SK-N-SH treated with all-trans-retinoic acid at 6 μM for 48 hours (cell line): ENCODE data around the gene PTPRC.

ENCODE experiments used
- ATAC-seq: fragments of 200-7000 bp; cut with Tn5 transposase; 3 replicates; pipeline ENCODE4 v1.9.1; 2020; ENCODE audit warnings: mild to moderate bottlenecking, moderate library complexity
- ARNTL ChIP-seq: fragments of 450-650 bp; formaldehyde crosslinking; IDR thresholded peaks from 2 replicates; pipeline ENCODE4 v1.5.0; 2020; ENCODE audit warnings: low read depth, mild to moderate bottlenecking, moderate library complexity, borderline replicate concordance
- BACH2 ChIP-seq: fragments of 250-450 bp; sonication (Bioruptor Pico); IDR thresholded peaks from 2 replicates; pipeline ENCODE4 v1.9.0; 2021; ENCODE audit warnings: mild to moderate bottlenecking, borderline replicate concordance
- CSDC2 ChIP-seq: fragments of 250-450 bp; sonication (Bioruptor Pico); IDR thresholded peaks from 2 replicates; pipeline ENCODE4 v1.5.0; 2020; ENCODE audit warnings: mild to moderate bottlenecking, moderate library complexity
- ESRRG ChIP-seq: fragments of 250-450 bp; sonication (Bioruptor Pico); IDR thresholded peaks from 2 replicates; pipeline ENCODE4 v1.6.1; 2021; ENCODE audit warnings: mild to moderate bottlenecking
- GLIS3 ChIP-seq: fragments of 250-450 bp; sonication (Bioruptor Pico); IDR thresholded peaks from 2 replicates; pipeline ENCODE4 v1.5.0; 2020; ENCODE audit warnings: mild to moderate bottlenecking, moderate library complexity
- ISL1 ChIP-seq: fragments of 250-450 bp; sonication (Bioruptor Pico); IDR thresholded peaks from 2 replicates; pipeline ENCODE4 v2.1.2; 2022; ENCODE audit warnings: mild to moderate bottlenecking, moderate library complexity
- OSR1 ChIP-seq: fragments of 250-450 bp; sonication (Bioruptor Pico); IDR thresholded peaks from 2 replicates; pipeline ENCODE4 v1.8.0; 2022; ENCODE audit warnings: moderate library complexity, mild to moderate bottlenecking, inconsistent platforms
- PATZ1 ChIP-seq: fragments of 250-450 bp; sonication (Bioruptor Pico); IDR thresholded peaks from 2 replicates; pipeline ENCODE4 v1.8.0; 2020; ENCODE audit warnings: mild to moderate bottlenecking, moderate library complexity, borderline replicate concordance
- POU6F1 ChIP-seq: fragments of 250-450 bp; sonication (Bioruptor Pico); IDR thresholded peaks from 2 replicates; pipeline ENCODE4 v1.8.0; 2021; ENCODE audit warnings: low read depth, mild to moderate bottlenecking, moderate library complexity, borderline replicate concordance
- PPARA ChIP-seq: fragments of 250-450 bp; sonication (Bioruptor Pico); IDR thresholded peaks from 2 replicates; pipeline ENCODE4 v1.5.0; 2020; ENCODE audit warnings: mild to moderate bottlenecking, borderline replicate concordance
- RARB ChIP-seq: fragments of 250-450 bp; sonication (Bioruptor Pico); IDR thresholded peaks from 2 replicates; pipeline ENCODE4 v1.8.0; 2021; ENCODE audit warnings: mild to moderate bottlenecking, moderate library complexity
- SNAI2 ChIP-seq: fragments of 250-450 bp; sonication (Bioruptor Pico); IDR thresholded peaks from 2 replicates; pipeline ENCODE4 v1.5.0; 2020; ENCODE audit warnings: mild to moderate bottlenecking, moderate library complexity
- TCF4 ChIP-seq: fragments of 250-450 bp; sonication (Bioruptor Pico); IDR thresholded peaks from 2 replicates; pipeline ENCODE4 v1.8.0; 2021; ENCODE audit warnings: mild to moderate bottlenecking, moderate library complexity, borderline replicate concordance
- TOX ChIP-seq: fragments of 250-450 bp; sonication (Bioruptor Pico); IDR thresholded peaks from 2 replicates; pipeline ENCODE4 v1.8.0; 2021; ENCODE audit warnings: mild to moderate bottlenecking, moderate library complexity, borderline replicate concordance
- ZC3H10 ChIP-seq: fragments of 250-450 bp; sonication (Bioruptor Pico); IDR thresholded peaks from 2 replicates; pipeline ENCODE4 v1.5.1; 2021; ENCODE audit warnings: mild to moderate bottlenecking, moderate library complexity
- ZFP3 ChIP-seq: fragments of 250-450 bp; sonication (Bioruptor Pico); IDR thresholded peaks from 2 replicates; pipeline ENCODE4 v1.5.0; 2020; ENCODE audit warnings: mild to moderate bottlenecking, moderate library complexity
- ZFP30 ChIP-seq: fragments of 450-650 bp; formaldehyde crosslinking; IDR thresholded peaks from 2 replicates; pipeline ENCODE4 v1.5.0; 2022; ENCODE audit warnings: mild to moderate bottlenecking, moderate library complexity
- ZNF70 ChIP-seq: fragments of 450-650 bp; formaldehyde crosslinking; IDR thresholded peaks from 2 replicates; pipeline ENCODE4 v1.5.0; 2020; ENCODE audit warnings: mild to moderate bottlenecking, moderate library complexity
- TF ChIP-seq, protein P1 (sequence below): fragments of 250-450 bp; sonication (Bioruptor Pico); IDR thresholded peaks from 2 replicates; pipeline ENCODE4 v1.5.1; 2020; ENCODE audit warnings: low read depth, mild to moderate bottlenecking, moderate library complexity
- TF ChIP-seq, protein P2 (sequence below): fragments of 250-450 bp; sonication (Bioruptor Pico); IDR thresholded peaks from 2 replicates; pipeline ENCODE4 v1.5.0; 2020; ENCODE audit warnings: mild to moderate bottlenecking, moderate library complexity
- TF ChIP-seq, protein P3 (sequence below): fragments of 250-450 bp; sonication (Bioruptor Pico); IDR thresholded peaks from 2 replicates; pipeline ENCODE4 v1.5.1; 2021; ENCODE audit warnings: mild to moderate bottlenecking, moderate library complexity

The PTPRC gene

GRCh38 chr1:198725090-198725489 is 86.2 kb downstream of the PTPRC start:
- ATAC-seq = no peak
- no peak for TF ChIP-seq ESRRG (CRISPR knock-in tag)

- peak; percentile 84 for ATAC-seq
- TF ChIP-seq, protein P1, sequence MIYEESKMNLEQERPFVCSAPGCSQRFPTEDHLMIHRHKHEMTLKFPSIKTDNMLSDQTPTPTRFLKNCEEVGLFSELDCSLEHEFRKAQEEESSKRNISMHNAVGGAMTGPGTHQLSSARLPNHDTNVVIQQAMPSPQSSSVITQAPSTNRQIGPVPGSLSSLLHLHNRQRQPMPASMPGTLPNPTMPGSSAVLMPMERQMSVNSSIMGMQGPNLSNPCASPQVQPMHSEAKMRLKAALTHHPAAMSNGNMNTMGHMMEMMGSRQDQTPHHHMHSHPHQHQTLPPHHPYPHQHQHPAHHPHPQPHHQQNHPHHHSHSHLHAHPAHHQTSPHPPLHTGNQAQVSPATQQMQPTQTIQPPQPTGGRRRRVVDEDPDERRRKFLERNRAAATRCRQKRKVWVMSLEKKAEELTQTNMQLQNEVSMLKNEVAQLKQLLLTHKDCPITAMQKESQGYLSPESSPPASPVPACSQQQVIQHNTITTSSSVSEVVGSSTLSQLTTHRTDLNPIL (CRISPR knock-in tag) = no peak
- TF ChIP-seq RARB (CRISPR knock-in tag) = no peak
- no peak for TF ChIP-seq OSR1 (CRISPR knock-in tag)
- TF ChIP-seq BACH2 (CRISPR knock-in tag) = no peak
- no peak for TF ChIP-seq GLIS3 (CRISPR knock-in tag)
- no peak for TF ChIP-seq TOX
- no peak for TF ChIP-seq CSDC2 (CRISPR knock-in tag)
- no peak for TF ChIP-seq ZFP30 (CRISPR knock-in tag)
- TF ChIP-seq PPARA = no peak
- TF ChIP-seq ZFP3 (CRISPR knock-in tag) = no peak
- TF ChIP-seq ESRRG (CRISPR knock-in tag) = no peak
These were observed 87.6 kb downstream of the PTPRC start for GRCh38 chr1:198726455-198726854.

GRCh38 chr1:198729195-198729863 is 90.5 kb downstream of the PTPRC start:
- no peak for TF ChIP-seq PATZ1 (CRISPR knock-in tag)
- no peak for TF ChIP-seq BACH2 (CRISPR knock-in tag)
- no peak for TF ChIP-seq ZC3H10 (CRISPR knock-in tag)
- TF ChIP-seq TCF4 (CRISPR knock-in tag) = no peak
- TF ChIP-seq TOX = no peak
- TF ChIP-seq RARB (CRISPR knock-in tag) = no peak
- no peak for TF ChIP-seq GLIS3 (CRISPR knock-in tag)
- no peak for TF ChIP-seq OSR1 (CRISPR knock-in tag)
- no peak for TF ChIP-seq ESRRG (CRISPR knock-in tag)
- TF ChIP-seq POU6F1 (CRISPR knock-in tag) = no peak
- no peak for TF ChIP-seq PPARA
- TF ChIP-seq ZNF70 (CRISPR knock-in tag) = no peak
- TF ChIP-seq, protein P2, sequence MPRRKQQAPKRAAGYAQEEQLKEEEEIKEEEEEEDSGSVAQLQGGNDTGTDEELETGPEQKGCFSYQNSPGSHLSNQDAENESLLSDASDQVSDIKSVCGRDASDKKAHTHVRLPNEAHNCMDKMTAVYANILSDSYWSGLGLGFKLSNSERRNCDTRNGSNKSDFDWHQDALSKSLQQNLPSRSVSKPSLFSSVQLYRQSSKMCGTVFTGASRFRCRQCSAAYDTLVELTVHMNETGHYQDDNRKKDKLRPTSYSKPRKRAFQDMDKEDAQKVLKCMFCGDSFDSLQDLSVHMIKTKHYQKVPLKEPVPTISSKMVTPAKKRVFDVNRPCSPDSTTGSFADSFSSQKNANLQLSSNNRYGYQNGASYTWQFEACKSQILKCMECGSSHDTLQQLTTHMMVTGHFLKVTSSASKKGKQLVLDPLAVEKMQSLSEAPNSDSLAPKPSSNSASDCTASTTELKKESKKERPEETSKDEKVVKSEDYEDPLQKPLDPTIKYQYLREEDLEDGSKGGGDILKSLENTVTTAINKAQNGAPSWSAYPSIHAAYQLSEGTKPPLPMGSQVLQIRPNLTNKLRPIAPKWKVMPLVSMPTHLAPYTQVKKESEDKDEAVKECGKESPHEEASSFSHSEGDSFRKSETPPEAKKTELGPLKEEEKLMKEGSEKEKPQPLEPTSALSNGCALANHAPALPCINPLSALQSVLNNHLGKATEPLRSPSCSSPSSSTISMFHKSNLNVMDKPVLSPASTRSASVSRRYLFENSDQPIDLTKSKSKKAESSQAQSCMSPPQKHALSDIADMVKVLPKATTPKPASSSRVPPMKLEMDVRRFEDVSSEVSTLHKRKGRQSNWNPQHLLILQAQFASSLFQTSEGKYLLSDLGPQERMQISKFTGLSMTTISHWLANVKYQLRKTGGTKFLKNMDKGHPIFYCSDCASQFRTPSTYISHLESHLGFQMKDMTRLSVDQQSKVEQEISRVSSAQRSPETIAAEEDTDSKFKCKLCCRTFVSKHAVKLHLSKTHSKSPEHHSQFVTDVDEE = no peak
- TF ChIP-seq CSDC2 (CRISPR knock-in tag) = no peak
- TF ChIP-seq, protein P3, sequence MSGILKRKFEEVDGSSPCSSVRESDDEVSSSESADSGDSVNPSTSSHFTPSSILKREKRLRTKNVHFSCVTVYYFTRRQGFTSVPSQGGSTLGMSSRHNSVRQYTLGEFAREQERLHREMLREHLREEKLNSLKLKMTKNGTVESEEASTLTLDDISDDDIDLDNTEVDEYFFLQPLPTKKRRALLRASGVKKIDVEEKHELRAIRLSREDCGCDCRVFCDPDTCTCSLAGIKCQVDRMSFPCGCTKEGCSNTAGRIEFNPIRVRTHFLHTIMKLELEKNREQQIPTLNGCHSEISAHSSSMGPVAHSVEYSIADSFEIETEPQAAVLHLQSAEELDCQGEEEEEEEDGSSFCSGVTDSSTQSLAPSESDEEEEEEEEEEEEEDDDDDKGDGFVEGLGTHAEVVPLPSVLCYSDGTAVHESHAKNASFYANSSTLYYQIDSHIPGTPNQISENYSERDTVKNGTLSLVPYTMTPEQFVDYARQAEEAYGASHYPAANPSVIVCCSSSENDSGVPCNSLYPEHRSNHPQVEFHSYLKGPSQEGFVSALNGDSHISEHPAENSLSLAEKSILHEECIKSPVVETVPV (CRISPR knock-in tag) = no peak
- TF ChIP-seq SNAI2 = no peak
- TF ChIP-seq, protein P1 (CRISPR knock-in tag) = no peak
- no peak for TF ChIP-seq ISL1 (CRISPR knock-in tag)
- TF ChIP-seq ARNTL (CRISPR knock-in tag) = no peak

More at GRCh38 chr1:198729195-198729863, 90.5 kb downstream of the PTPRC start:
- ATAC-seq = no peak
